ENCODE measurements around the gene KERA. TPM values are rescaled to one million over a fixed set of nuclear protein-coding genes. Genes with fewer than 3 reads are reported as not detected.

The KERA gene
- total and polyA plus RNA-seq, 12 donors: 0.14 TPM; not detected in 11

DNA sequence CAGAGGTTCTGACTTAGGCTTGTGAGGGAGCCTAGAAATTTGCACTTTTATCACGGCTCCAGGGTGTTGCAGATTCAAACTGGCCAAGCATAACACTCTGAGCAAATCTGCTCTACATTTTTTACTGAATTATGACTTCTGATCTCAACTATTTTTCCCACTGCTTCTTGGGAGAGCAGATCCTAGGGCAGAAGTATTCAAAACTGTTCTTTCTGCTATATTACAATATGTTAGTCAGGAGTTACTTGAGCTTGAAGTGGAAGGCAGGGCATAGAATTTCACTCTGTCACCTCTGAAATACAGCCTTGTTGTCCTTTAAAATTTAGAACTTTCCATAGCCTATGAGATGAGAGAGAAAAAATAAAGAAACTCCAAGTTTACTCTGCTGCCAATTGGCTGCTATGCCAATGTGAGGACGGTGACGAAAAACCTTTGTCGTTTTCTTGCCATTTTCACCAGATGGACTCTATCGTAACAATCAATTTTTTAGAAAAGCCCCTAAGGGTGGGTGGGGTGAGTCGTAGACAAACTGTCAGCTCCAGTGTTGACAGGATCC, 16.4 kb upstream of the KERA start:
- H3K27ac ChIP-seq: peak overlapping the region in 8 of 10 donors; percentile 13 to 67 (median 44)
- intact Hi-C loops (cut with DNase I): no loop called here

DNA sequence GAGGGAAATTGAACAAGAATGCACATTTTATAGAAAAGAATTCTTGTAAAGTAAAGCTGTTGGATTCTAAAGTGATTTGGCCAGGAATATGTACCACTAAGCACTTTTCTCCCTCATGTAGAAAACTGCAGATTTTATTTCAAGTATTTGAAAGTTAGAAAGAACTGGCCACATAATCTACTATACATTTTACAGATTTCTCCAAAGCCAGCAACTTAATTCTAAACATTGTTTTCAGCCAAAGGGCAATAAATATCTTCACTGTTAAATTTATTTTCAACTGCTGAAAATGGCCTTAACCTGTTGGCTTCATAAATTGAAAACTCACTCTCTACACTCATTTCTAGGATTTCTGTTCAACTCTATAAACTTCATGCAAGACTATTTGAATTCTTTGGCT, 15.6 kb upstream of the KERA start:
- Histone ChIP-seq H3K27ac (peak overlapping the region in 4 of 10 donors; percentile 26 to 67 (median 47)), H3K27me3 (no peaks in the 10 kb centered on the region), H3K9me3 (no peaks in the 10 kb centered on the region), H3K4me3 (no peak overlapping the region), H3K4me1 (no peaks in the 10 kb centered on the region), H3K36me3 (no peaks in the 10 kb centered on the region)
- DNase-seq (no peak), ATAC-seq (no peak)
- intact Hi-C loops (cut with DNase I): no loop called here
- TF ChIP-seq, protein P1, sequence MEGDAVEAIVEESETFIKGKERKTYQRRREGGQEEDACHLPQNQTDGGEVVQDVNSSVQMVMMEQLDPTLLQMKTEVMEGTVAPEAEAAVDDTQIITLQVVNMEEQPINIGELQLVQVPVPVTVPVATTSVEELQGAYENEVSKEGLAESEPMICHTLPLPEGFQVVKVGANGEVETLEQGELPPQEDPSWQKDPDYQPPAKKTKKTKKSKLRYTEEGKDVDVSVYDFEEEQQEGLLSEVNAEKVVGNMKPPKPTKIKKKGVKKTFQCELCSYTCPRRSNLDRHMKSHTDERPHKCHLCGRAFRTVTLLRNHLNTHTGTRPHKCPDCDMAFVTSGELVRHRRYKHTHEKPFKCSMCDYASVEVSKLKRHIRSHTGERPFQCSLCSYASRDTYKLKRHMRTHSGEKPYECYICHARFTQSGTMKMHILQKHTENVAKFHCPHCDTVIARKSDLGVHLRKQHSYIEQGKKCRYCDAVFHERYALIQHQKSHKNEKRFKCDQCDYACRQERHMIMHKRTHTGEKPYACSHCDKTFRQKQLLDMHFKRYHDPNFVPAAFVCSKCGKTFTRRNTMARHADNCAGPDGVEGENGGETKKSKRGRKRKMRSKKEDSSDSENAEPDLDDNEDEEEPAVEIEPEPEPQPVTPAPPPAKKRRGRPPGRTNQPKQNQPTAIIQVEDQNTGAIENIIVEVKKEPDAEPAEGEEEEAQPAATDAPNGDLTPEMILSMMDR (IDR thresholded peaks at IDR 0.05): no peak

More for the DNA sequence above, 16.4 kb upstream of the KERA start:
- no peaks in the 10 kb centered on the region for H3K4me1 ChIP-seq
- WGBS, 2 donors: 63 to 65% methylated on average over 6 of the region's 6 CpGs
- no peaks in the 10 kb centered on the region for H3K36me3 ChIP-seq
- no peaks in the 10 kb centered on the region for H3K9me3 ChIP-seq
- peak overlapping the region in 5 of 10 donors; percentile 1 to 18 (median 11) for H3K4me3 ChIP-seq
- TF ChIP-seq, protein P1 (IDR thresholded peaks at IDR 0.05): no peak
- peak in 7 of 8 donors; percentile 29 to 88 (median 81) for ATAC-seq
- DNase-seq: no peak
- H3K27me3 ChIP-seq: no peaks in the 10 kb centered on the region

DNA sequence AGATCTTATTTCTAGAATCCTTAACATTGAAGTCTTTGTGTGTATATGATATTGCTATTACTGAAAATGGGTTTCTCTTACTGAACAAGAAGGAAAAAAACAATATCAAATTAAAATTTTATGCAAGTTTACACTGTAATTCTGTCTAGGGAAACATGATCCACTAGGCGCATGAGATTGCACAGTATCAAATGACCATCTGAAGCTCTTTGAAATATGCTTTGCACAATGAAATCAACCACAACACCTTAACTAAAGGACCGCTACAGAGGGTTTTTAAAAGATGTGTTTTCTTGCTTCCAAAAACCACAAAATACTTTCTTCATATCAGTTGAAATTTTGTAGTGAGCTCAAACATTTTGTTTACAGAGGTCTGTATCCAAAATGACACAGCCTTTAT, 15.1 kb upstream of the KERA start:
- TF ChIP-seq, protein P1 (IDR thresholded peaks at IDR 0.05): no peak
- ATAC-seq: no peak
- Histone ChIP-seq H3K4me1 (no peaks in the 10 kb centered on the region), H3K27ac (no peak overlapping the region), H3K27me3 (no peaks in the 10 kb centered on the region), H3K36me3 (no peaks in the 10 kb centered on the region), H3K4me3 (no peak overlapping the region), H3K9me3 (no peaks in the 10 kb centered on the region)
- no peak for DNase-seq
- intact Hi-C loops (cut with DNase I): no loop called here
- 86 to 90% methylated on average over 2 of the region's 2 CpGs for WGBS, 2 donors

DNA sequence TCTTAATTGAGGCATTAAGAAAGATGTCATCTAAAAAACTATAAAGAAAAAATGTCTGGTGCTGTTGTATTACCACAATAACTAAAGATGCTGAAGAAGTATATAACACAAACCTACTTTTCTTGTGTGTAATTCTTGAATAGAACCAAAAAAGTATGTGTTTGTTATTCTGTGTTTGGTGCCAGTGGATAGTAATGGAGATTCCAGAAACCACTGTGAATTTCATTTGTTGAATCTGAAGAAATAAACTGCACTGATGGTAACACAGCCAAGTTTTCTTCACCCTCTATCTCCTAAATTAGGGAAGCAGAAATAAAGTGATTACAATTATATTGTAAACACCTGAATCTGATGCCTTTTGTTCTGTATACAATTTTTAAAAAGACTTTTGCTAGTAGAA, 13.1 kb upstream of the KERA start:
- intact Hi-C loops (cut with DNase I): no loop called here
- no peaks in the 10 kb centered on the region for H3K4me1 ChIP-seq
- H3K9me3 ChIP-seq: no peaks in the 10 kb centered on the region

More for the DNA sequence above, 13.1 kb upstream of the KERA start:
- Histone ChIP-seq H3K4me3 (no peak overlapping the region), H3K27ac (no peak overlapping the region), H3K36me3 (no peaks in the 10 kb centered on the region), H3K27me3 (no peaks in the 10 kb centered on the region)
- DNase-seq (no peak), ATAC-seq (no peak)
- TF ChIP-seq, protein P1 (IDR thresholded peaks at IDR 0.05): no peak
